Measurements from ENCODE around the gene UNC13C. TPM values are rescaled to one million over a fixed set of nuclear protein-coding genes. Genes with fewer than 3 reads are reported as not detected.
A peak's percentile ranks its signal among the peaks of the same experiment; 100 is the strongest.

The UNC13C gene
- total and polyA plus RNA-seq, 2 of the 13 experiments (the other 11 are each of a cell fraction or from before 2014, with no cell fraction given), result 0.04 TPM; not detected in 1

- no peak overlapping the region for H3K9ac ChIP-seq (ENCODE audit: insufficient read depth, low read depth, low read length)
- ChIA-PET POLR2A (no interaction called here), CTCF (ENCODE audit: low intra/inter-chr PET ratio, low total read pairs) (no interaction called here)
- H2AFZ ChIP-seq (ENCODE audit: low read length), result no peak overlapping the region
- FAIRE-seq (no peak), DNase-seq (ENCODE audit: low spot score) (peak; percentile 0), ATAC-seq (peak; percentile 57; the same call in 2 of the 3 replicates)
- no TSS peak for BruUV-seq (replicated peaks)
- WGBS (ENCODE audit: low lambda C conversion rate), result 34% methylated on average over 5 of the region's 6 CpGs
- no peaks in the 10 kb centered on the region for H3K27me3 ChIP-seq (ENCODE audit: control insufficient read depth in 1 of 2, insufficient read depth in 2 of 2, low read length in 2 of 2)
- TF ChIP-seq ZNF235 (CRISPR knock-in tag; IDR thresholded peaks at IDR 0.05; ENCODE audit: borderline replicate concordance) (no peak), STAG1 (CRISPR knock-in tag; IDR thresholded peaks at IDR 0.05) (peak; percentile 65), ZNF496 (CRISPR knock-in tag; IDR thresholded peaks at IDR 0.05; ENCODE audit: insufficient replicate concordance) (no peak), NFATC3 (CRISPR knock-in tag; IDR thresholded peaks at IDR 0.05) (no peak), TBL1XR1 (IDR thresholded peaks at IDR 0.05; ENCODE audit: borderline replicate concordance, low read length, partially characterized antibody) (no peak), CTCF (CRISPR knock-in tag; IDR thresholded peaks at IDR 0.05) (peak; percentile 57), YY1 (IDR thresholded peaks at IDR 0.05; ENCODE audit: insufficient read depth, insufficient replicate concordance, low read depth, low read length) (no peak)
- TF ChIP-seq, protein P1, sequence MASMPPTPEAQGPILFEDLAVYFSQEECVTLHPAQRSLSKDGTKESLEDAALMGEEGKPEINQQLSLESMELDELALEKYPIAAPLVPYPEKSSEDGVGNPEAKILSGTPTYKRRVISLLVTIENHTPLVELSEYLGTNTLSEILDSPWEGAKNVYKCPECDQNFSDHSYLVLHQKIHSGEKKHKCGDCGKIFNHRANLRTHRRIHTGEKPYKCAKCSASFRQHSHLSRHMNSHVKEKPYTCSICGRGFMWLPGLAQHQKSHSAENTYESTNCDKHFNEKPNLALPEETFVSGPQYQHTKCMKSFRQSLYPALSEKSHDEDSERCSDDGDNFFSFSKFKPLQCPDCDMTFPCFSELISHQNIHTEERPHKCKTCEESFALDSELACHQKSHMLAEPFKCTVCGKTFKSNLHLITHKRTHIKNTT (CRISPR knock-in tag; IDR thresholded peaks at IDR 0.05), result no peak
- H3K27ac ChIP-seq (ENCODE audit: extremely low read length, insufficient read depth, low read length), result no peak overlapping the region
- H3K79me2 ChIP-seq (ENCODE audit: insufficient read depth, low read length), result no peaks in the 10 kb centered on the region
- H3K4me2 ChIP-seq (ENCODE audit: low read depth, low read length), result no peak overlapping the region
- intact Hi-C loops (cut with micrococcal nuclease; ENCODE audit: unreplicated experiment), result loop anchor here (5.0 kb wide), 1 partner anchor 1120 kb away; no protein-coding TSS in a partner anchor
- no peaks in the 10 kb centered on the region for H3K36me3 ChIP-seq (replicated peaks in 1 of 2; ENCODE audit: control insufficient read depth in 1 of 2, insufficient read depth in 2 of 2, low read length in 2 of 2)
- no peaks in the 10 kb centered on the region for H3K9me3 ChIP-seq (ENCODE audit: low read length)
- no peaks in the 10 kb centered on the region for H4K20me1 ChIP-seq (ENCODE audit: insufficient read depth, low read length)
- H3K4me3 ChIP-seq (replicated peaks in 1 of 3; ENCODE audit: insufficient read depth in 1 of 3, low read depth in 2 of 3, low read length in 3 of 3), result no peak overlapping the region
- H3K4me1 ChIP-seq (ENCODE audit: insufficient read depth, low read length), result no peaks in the 10 kb centered on the region
- in situ Hi-C loops (cut with HindIII; ENCODE audit: extremely low pct_ligation_motif_present, low pct_unique_long_range_greater_than_20kb), result no loop called here
Observed at GRCh38 chr15:54282228-54282836, 304.1 kb downstream of the UNC13C start.
